ENCODE data around the gene DAGLB.
A peak's percentile ranks its signal among the peaks of the same experiment; 100 is the strongest.
"Not testable (repeated sequence)": the region's sequence is repeated elsewhere in the genome, so short reads cannot be mapped to it uniquely, and the experiment has no call there.

The DAGLB gene

DNA sequence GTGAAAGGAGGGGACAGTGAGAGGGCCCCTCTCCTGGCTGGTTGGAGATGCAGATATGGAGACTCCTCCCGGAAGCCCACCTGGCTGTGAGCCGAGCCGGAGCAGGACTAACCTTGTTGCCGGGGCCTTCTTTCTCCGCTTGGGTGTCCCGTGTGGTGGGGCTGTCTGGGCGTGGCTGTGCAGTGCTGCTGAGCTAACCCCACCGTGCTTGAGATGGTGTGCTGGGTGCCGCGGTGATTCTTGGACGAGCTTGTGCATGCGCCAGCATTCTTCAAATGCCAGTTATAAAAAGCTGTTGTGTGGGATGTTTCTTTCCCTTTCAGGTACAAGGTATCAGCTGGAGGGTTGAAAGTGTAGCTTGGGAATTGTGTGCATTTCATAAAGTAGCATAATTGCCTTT lies 48.8 kb downstream of the DAGLB start:
- DNase-seq (ENCODE audit: low spot score) = no peak

DNA sequence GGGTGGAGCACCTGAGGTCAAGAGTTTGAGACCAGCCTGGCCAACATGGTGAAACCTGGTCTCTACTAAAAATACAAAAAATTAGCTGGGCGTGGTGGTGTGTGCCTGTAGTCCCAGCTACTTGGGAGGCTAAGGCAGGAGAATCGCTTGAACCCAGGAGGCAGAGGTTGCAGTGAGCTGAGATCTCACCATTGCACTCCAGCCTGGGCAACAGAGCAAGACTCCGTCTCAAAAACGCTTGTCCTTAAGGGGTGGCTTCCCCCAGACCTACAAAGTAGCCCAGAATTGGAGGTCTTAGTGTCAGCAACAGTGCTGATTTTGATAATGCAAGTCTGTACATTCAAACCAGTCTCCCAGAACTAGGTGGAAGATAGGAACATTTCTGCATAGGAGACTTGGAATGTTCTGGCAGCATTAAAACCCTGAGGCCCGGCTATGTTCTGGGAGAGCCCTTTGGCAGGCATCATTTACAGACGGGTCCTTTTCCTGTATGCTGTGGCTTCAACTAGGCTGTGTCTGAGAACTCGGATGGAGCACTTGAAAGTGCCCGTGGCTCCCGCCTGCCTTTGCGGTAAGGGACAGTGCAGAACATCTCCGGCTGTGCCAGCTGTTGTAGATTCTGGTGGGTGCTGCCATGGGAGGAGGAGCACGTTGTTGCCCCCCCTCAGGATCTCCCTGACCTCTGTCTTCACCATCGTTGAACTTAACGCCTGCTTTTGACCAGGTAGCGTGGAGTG lies 49.8 kb downstream of the DAGLB start:
- DNase-seq (ENCODE audit: low spot score) = not testable (repeated sequence)

DNA sequence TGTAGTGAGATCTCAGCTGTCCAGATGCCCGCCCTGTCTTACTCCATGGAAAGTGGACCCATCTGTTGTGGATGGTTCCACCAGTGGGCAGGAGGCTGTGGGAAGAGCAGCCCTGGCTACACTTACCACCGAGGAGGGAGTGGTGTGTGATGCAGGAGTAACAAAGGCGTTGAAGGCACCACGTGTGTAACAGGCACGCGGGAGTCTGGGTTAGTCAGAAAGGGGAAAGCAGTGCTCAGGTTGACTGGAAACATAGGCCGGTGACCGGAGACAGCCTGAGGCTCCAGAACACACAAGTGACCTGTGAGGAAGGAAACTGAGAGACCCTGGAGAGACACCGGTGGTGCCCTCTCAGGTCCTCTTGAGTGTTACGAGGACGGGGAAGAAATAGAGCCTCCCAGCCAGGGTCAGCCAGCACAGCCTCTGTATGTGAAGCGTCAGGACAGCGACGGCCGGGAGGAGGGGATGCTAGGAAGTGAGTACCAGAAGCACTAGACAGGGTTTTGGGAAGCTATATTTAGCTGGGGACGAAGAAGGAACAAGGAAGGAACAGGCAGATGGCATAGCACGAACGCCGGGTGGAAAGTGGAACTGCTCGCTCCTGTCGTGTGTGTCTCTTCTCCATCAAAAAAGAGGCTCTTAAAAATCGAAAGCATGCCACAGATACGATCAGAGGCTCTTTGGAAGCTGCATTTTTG lies 51.7 kb downstream of the DAGLB start:
- no peak for DNase-seq (ENCODE audit: low spot score)

DNA sequence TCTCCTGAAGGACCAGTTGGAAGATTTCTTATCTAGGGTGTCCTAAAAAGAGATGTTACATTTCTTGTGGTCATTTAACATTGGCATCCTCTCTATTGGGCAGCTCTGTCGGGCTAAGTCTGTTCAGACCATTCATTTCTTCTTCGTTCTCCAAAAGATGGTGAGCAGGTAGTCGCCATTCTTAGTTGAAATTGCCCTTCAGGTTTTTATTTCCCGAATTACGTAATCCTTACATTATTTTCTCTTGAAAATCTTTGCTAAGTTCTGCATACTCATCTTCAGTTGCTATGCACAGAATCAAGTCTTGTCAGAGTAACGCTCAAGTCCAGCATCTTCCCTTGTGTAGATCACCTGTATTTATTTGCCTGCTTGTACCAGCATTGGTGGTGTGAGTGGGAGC lies 53.6 kb downstream of the DAGLB start:
- no peak for DNase-seq (ENCODE audit: low spot score)

DNA sequence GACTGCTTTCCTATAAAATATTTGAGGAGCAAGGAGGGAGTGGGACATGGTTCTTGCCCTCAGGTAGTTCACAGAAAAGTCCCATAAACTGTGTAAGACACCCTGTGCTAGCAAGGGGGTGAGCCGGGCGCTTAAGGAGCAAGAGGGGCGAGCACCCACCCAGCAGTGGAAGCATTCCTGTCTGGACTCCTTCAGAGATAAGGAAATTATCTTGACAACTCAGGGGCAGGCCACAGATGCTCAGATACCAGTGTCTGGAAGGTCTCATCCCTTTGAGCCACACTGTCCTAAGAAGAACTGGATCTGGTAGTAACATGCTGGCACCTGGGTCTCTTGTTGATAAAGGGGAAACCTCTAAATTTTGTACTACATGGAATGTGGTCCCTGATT lies 54.1 kb downstream of the DAGLB start:
- no peak for DNase-seq (ENCODE audit: low spot score)

DNA sequence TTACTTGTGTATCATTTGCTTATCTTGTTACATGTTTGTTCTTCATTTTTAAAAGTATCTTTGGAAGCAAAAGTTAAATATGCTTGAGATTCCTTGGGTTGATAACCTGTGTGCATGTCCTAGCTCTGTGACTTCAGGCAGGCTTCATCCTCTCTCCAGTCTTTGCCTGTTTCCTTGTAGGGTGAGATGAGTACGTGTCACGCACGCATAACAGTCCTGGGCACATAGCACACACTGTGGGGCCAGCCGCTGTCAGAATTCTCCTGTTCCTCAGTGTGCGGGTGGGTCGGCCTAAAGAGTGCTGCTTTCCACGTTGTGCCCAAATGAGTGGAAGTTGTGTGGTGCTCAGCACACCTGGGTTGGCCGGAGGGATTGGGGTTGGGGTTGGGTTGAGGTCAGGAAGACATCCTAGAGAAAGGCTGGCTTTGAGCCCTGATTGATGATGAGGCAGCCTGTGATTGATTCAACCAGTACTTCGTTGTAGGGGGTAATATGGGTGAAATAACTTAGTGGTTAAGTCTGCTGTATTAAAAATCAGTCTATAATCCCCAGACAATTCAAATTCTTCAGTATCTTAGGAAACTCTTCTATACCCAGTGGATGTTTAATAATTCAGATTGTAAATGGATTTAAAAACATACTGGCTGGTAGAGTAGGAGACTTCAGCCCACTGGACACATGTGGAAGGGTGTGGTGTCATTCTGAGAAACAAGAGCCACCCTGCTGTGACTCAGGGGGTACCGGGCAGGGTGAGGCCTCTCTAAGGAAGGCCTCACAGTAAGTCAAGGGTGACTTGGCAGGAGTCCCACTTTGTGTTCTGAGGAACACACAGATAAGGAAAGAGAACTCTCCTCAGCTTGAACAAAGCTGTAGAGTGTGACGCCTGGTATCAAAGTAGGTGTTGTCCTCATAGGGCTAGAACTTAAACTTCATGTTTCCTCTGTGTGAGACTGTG lies 54.8 kb downstream of the DAGLB start:
- DNase-seq (ENCODE audit: low spot score) = no peak

DNA sequence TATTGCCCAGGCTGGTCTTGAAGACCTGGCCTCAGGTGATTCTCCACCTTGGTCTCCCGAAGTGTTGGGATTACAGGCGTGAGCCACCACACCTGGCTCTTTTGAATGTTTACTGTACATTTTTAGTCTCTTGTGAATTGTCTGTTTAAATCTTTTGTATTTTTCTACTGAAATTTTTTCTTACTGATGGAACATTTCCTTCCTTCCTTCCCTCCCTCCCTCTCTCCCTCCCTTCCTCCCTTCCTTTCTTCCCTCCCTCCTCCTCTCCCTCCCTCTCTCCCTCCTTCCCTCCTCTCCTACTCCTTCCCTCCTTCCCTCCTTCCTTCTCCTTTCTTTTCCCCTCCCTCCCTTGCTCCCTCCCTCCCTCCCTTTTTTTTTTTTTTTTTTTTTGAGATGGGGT lies 58.0 kb downstream of the DAGLB start:
- DNase-seq (ENCODE audit: low spot score) = no peak

DNA sequence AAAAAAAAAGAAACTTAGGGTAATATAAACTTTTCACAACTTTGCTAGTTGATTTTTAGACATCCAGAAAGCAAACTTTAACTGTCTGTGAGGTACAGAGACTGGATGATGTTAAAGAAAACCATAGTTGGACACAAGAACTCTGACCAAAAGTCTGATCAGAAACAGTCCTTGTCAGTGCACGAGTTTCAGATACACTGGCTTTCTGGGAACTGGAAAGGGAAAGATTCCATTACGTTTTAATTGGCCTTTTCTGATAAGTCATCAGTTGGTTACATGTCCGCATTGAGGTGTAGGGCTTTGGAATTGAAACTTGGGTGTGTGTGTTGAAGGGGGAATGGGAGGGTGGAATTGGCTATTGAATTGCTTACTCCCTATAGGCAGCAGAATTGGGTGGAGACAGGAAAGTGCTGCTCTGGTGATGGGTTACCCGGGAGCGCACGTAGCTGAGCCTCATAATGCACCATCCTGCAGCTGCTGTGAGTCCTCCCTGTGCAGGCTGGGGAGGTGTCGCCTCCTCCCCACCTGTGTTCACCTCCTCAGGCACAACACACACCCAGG lies 59.9 kb downstream of the DAGLB start:
- no peak for DNase-seq (ENCODE audit: low spot score)

DNA sequence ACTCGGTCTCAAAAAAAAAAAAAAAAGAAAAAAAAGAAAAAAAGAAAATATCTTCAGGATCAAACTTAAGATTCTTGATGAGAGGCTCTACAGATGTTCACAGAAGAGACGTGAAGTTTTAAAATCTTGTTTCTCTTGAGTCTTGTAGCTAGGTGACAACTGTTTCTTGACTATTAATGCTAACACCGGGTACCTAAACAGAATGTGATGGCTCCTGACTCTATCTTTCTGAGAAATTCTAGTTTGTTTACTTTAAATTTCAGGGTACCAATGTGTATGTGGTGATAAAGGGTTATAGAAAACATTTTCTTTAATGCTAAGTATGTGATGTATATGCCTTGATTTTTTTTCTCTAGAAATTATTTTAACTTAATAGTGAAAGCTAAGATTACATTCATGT lies 61.0 kb downstream of the DAGLB start:
- no peak for DNase-seq (ENCODE audit: low spot score)

DNA sequence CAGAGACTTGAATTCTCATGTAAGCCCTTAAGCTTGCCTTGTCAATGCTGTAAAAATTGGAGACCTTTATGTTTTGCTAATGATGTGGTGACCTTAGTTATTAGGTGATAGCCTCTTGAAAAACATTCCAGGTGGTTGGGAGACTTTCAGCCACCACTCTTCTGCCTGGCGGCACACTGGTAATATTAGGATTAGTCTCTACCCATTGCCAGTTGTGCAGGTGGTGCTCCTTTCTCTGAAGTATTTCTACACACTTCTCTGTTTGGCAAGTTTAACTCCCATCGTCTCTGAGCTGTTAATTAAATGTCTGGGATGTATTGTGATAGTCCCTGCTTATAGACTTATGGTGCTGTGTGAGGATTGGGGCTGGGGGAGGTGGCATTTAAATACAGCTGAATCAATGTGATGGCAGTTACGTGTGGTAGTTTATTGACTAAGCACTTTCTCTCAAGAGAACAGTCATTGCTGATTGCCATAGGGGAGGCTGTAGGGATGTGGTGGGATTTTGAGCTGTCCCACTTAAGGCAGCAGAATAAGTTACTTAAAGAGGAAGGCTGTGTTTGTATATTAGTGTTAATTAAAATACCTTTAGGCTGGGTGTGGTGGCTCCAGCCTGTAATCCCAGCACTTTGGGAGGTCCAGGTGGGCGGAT lies 61.7 kb downstream of the DAGLB start:
- no peak for DNase-seq (ENCODE audit: low spot score)

DNA sequence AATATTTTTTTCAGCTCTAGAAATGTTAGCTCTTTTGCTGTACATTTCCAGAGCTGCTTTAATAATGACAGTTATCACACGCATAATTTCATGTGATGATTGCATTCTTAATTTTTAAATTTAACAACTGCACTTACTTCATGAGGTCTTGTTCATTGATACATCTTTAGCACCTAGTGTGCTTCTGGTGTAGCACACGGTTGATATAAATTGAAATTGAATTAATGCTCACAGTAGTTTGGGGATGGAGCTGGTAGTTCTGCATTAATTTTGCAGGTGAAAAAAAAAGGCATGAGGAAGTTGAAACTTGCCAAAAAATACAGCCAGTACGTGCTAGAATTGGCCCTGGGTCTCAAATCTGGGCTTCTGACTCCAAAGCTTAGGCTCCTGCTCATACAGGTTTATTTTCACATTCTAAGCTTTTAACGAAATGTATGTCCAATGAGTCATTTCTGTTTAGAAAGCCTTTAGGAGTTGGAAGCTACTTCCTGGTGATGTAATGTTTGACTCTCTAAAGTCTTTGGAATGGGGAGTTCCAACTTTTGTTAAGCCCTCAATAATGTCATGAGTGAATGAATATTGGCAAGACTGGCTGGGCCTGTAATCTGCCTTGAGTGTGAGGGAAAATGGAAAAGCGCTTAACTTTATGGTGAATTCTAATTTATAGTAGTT lies 62.5 kb downstream of the DAGLB start:
- DNase-seq (ENCODE audit: low spot score) = no peak

DNA sequence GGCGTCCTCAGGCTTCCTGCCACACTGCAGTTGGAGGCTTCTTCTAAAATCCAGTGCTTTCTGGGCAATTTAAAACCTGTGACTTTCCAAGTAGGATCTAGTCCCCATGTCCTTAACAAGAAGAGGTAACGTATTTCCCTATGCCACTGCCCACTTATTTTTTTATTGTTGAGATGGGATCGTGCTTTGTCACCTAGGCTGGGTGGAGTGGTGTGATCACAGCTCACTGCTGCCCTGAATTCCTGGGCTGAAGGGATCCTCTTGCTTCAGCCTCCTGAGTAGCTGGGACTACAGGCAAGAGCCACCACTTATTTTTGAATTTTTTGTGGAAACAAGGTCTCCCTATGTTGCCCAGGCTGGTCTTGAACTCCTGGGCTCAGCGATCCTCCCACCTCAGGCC lies 63.4 kb downstream of the DAGLB start:
- DNase-seq (ENCODE audit: low spot score) = no peak

DNA sequence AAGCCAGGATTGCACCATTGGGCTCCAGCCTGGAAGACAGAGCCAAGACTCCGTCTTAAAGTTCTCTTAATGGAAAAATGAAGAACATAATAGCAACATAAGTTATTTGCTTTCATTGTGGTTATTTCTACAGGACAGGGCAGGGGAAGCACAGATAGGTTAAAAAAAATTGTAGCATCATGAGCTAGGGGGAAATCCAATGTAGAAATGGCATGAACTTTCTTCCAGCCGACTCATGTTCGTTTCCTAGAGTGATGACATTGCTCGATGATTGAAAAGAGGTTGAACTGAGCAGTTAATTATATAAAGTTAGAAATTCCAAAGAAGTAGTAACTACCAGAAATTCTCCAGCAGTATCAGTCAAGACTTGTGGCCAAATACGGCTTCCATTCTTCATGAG lies 64.9 kb downstream of the DAGLB start:
- no peak for DNase-seq (ENCODE audit: low spot score)

DNA sequence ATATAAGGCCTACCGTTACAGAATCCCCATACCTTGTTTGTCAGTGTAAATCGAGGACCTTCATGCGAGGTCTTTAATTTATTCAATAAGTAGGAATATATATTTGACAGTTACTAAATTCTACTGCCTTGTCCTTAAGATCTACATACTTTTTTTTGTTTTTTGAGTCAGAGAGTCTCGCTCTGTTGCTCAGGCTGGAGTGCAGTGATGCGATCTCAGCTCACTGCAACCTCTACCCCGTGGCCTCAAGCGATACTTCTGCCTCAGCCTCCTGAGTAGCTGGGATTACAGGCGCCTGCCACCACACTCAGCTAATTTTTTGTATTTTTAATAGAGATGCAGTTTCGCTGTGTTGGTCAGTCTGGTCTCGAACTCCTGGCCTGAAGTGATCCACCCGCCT lies 65.9 kb downstream of the DAGLB start:
- DNase-seq (ENCODE audit: low spot score) = not testable (repeated sequence)

DNA sequence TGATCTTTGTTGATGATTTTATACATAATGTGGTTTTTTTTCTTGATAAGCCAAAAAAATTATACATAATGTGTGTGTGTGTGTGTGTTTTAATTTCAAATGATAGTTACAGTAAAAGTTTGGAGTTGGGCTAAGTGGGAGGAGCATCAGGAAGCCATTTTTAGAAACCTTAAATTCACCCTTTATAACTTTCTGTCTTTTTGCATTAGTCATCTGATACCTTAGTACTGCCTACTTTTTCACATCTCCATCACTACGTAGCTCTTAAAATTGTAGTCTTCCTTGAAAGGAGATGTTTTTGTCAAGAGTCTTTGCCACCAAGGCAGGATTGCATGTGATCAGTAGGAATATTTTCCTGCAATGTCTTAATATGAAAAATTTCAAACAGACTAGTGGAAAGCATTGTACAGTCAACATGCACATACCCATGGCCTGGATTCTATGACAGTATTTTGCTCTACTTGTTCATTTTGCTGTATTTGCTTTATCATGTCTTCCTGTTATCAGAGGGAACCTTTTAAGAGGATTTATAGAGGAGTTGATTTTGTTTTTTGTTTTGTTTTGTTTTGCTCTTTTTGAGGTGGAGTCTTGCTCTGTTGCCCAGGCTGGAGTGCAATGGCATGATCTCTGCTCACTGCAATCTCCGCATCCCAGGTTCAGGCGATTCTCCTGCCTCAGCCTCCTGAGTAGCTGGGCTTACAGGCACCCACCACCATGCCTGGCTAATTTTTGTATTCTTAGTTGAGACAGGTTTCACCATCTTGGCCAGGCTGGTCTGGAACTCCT lies 67.3 kb downstream of the DAGLB start:
- DNase-seq (ENCODE audit: low spot score) = no peak

DNA sequence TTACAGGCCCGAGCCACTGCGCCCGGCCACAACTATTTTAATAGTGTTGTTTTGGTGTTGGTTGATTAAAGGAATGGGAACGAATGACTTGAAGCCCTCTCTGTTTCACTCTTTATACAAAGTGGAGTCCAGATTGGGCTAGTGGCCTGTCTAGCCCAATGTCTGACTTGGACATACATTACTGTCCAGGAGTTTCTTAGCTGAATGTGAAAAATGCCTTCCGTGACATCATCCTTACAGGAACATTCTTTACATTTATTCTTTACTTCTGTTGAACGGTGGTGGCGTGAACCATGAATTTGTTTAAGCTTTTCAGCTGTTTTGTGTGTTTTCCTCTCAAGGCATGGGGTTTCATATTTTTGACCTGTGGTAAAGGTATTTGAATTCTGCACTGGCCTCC lies 67.9 kb downstream of the DAGLB start:
- DNase-seq (ENCODE audit: low spot score) = no peak

DNA sequence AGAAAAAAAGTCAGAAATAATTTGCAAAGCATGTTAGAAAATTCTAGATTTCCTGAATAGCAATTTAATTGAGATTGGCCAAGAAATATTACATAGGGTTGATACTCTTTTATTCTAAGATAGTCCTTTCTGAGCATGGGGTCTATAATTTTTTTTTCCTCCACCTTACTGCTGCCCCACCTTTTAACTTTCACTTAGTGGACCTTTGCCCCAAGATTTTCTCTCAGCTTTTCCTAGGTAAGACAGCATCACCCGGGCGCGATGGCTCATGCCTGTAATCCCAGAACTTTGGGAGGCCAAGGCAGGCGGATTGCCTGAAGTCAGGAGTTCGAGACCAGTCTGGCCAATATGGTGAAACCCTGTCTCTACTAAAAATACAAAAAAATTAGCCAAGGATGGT lies 69.2 kb downstream of the DAGLB start:
- DNase-seq (ENCODE audit: low spot score) = not testable (repeated sequence)

DNA sequence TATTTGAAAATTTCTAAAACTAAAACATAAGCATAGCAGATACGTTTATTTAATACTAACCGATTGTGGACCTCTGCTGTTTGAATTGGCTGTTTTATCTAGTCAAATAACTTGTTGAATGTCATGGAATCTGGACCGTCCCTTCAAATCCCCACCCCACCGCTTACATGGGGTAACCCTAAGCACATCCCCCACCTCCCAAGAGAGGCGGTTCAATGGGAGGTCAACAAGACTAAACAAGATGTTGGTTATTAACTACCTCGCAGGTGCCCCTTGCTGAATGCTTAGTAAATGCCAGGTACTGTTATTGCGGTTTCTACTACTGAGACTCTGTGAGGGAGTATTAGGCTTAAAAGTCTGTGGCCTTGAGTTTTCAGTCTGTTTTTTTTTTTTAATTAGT lies 70.9 kb downstream of the DAGLB start:
- peak; percentile 68 for DNase-seq (ENCODE audit: low spot score)

DNA sequence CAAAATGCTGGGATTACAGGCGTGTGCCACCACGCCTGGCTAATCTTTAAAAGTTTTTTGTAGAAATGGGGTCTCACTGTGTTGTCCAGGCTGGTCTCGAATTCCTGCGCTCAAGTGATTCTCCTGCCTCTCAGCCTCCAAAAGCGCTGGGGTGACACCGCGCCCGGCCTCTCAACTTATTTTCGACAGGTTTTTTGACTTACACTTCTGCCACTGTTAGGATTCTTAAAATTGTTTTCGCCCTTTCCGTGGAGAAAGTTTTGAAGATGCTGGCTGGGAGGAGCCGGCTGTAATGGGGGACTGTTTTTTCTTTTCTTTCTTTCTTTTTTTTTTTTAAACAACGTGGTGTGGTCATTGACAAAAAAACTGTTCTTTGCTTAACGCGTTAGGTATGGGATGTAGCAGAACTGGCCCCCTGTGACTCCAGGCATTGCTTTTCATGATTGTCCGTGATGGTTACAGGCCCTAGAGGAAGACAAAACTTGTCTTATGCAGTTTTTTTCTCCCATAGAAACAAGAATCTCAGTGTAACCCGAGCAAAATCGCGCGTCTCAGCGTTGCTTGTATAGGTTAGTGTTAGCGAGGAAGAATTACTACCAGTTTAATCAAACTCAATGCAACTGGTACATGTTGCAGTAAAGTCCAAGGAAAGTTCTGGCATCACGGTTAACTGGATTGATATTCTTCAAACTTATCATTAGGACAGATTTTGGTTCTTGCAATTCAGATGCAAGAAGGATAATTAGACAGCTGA lies 72.2 kb downstream of the DAGLB start:
- DNase-seq (ENCODE audit: low spot score) = no peak

DNA sequence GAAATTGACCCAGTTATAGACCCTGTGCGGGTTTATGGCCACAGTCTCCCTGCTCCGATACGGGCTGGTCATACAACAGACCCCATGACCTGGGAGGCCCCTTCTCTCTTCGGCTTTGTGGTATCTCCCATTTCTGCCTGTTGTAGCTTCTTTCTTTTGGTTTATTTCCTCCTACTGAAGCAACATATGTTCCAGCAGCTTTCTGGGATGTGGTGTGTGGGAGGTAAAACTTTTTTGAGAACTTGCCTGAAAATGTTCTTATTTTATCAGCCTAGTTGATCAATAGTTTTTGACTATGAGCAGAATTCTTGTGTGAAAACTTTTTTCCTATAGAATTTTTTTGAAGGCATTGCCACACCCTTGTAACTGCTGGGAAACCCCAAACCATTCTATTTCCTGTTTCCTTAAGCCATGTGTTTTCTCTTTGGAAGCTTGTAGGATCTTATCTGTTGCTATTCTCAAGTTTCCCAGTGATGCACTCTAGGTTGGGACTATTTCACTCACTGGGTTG lies 80.0 kb downstream of the DAGLB start:
- DNase-seq (ENCODE audit: low spot score) = no peak
